HEK293T (cell line): ENCODE data around the gene ACAA1.

ENCODE experiments used
- BHLHE40 ChIP-seq: fragments of 450-650 bp; IDR thresholded peaks from 2 replicates; pipeline ENCODE4 v1.6.1; 2016; ENCODE audit warnings: mild to moderate bottlenecking, moderate library complexity, borderline replicate concordance
- CTBP1 ChIP-seq: fragments of 450-650 bp; IDR thresholded peaks from 2 replicates; pipeline ENCODE4 v1.6.1; 2016; ENCODE audit warnings: borderline replicate concordance
- ELF4 ChIP-seq: fragments of 450-650 bp; IDR thresholded peaks from 2 replicates; pipeline ENCODE4 v1.6.1; 2017; ENCODE audit warnings: antibody characterized with exemption
- FOXA1 ChIP-seq: fragments of 450-650 bp; IDR thresholded peaks from 2 replicates; pipeline ENCODE4 v1.6.1; 2016; ENCODE audit warnings: mild to moderate bottlenecking
- FOXM1 ChIP-seq: fragments of 450-650 bp; IDR thresholded peaks from 2 replicates; pipeline ENCODE4 v1.6.1; 2017; ENCODE audit warnings: mild to moderate bottlenecking, borderline replicate concordance
- HDGF ChIP-seq: fragments of 450-650 bp; IDR thresholded peaks from 2 replicates; pipeline ENCODE4 v1.6.1; 2017; ENCODE audit warnings: antibody characterized with exemption, borderline replicate concordance
- LEF1 ChIP-seq: fragments of 450-650 bp; IDR thresholded peaks from 2 replicates; pipeline ENCODE4 v1.6.1; 2017; ENCODE audit warnings: mild to moderate bottlenecking, borderline replicate concordance
- SP1 ChIP-seq: fragments of 450-650 bp; IDR thresholded peaks from 2 replicates; pipeline ENCODE4 v1.6.1; 2017
- SUZ12 ChIP-seq: fragments of 450-650 bp; IDR thresholded peaks from 2 replicates; pipeline ENCODE4 v1.6.1; 2016; ENCODE audit warnings: mild to moderate bottlenecking
- TARDBP ChIP-seq: fragments of 450-650 bp; IDR thresholded peaks from 2 replicates; pipeline ENCODE4 v1.6.1; 2016
- ZNF384 ChIP-seq: fragments of 450-650 bp; IDR thresholded peaks from 2 replicates; pipeline ENCODE4 v1.6.1; 2016

DNA sequence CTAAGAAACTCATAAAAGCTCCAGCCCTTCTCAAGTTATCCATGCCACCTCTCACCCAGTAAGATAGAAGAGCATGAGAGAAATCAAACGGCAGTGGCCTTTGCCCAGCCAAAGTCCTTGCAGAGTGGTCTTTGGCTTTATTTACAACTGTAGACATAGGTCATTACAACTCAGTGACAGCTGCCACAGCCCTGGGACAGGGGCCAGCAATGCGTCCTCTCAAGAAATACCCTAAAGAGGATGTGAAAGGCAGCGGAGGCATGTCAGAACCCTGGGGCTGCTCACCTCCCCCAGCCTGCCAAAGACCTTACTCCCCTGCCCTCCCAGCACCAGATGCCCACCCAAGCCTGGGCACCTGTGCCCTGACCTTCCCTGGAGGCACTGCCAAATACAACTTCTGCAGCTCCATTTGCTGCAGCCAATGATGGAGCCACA is 6.3 kb downstream of the ACAA1 start:
- no peak for TF ChIP-seq BHLHE40
- no peak for TF ChIP-seq CTBP1
- no peak for TF ChIP-seq SP1
- TF ChIP-seq LEF1 = no peak
- TF ChIP-seq FOXA1 = no peak
- TF ChIP-seq HDGF = no peak
- TF ChIP-seq ELF4 = no peak
- no peak for TF ChIP-seq TARDBP
- TF ChIP-seq FOXM1 = no peak
- no peak for TF ChIP-seq SUZ12
- TF ChIP-seq ZNF384 = no peak
